ENCODE results near the gene NLRP5.

GRCh38 chr19:55962186-55962585 lies 24.4 kb upstream of the NLRP5 start:
- TF ChIP-seq CTCF (IDR thresholded peaks at IDR 0.05; ENCODE audit: insufficient read depth, low read depth, low read length) (no peak), EZH2 (IDR thresholded peaks at IDR 0.05; ENCODE audit: insufficient read depth, low read length) (no peak)
